Measurements from ENCODE around the gene GREB1.

Gene GREB1, protein sequence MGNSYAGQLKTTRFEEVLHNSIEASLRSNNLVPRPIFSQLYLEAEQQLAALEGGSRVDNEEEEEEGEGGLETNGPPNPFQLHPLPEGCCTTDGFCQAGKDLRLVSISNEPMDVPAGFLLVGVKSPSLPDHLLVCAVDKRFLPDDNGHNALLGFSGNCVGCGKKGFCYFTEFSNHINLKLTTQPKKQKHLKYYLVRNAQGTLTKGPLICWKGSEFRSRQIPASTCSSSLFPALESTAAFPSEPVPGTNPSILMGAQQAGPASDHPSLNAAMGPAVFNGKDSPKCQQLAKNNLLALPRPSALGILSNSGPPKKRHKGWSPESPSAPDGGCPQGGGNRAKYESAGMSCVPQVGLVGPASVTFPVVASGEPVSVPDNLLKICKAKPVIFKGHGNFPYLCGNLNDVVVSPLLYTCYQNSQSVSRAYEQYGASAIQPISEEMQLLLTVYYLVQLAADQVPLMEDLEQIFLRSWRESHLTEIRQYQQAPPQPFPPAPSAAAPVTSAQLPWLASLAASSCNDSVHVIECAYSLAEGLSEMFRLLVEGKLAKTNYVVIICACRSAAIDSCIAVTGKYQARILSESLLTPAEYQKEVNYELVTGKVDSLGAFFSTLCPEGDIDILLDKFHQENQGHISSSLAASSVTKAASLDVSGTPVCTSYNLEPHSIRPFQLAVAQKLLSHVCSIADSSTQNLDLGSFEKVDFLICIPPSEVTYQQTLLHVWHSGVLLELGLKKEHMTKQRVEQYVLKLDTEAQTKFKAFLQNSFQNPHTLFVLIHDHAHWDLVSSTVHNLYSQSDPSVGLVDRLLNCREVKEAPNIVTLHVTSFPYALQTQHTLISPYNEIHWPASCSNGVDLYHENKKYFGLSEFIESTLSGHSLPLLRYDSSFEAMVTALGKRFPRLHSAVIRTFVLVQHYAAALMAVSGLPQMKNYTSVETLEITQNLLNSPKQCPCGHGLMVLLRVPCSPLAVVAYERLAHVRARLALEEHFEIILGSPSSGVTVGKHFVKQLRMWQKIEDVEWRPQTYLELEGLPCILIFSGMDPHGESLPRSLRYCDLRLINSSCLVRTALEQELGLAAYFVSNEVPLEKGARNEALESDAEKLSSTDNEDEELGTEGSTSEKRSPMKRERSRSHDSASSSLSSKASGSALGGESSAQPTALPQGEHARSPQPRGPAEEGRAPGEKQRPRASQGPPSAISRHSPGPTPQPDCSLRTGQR (N-terminal part only)

DNA sequence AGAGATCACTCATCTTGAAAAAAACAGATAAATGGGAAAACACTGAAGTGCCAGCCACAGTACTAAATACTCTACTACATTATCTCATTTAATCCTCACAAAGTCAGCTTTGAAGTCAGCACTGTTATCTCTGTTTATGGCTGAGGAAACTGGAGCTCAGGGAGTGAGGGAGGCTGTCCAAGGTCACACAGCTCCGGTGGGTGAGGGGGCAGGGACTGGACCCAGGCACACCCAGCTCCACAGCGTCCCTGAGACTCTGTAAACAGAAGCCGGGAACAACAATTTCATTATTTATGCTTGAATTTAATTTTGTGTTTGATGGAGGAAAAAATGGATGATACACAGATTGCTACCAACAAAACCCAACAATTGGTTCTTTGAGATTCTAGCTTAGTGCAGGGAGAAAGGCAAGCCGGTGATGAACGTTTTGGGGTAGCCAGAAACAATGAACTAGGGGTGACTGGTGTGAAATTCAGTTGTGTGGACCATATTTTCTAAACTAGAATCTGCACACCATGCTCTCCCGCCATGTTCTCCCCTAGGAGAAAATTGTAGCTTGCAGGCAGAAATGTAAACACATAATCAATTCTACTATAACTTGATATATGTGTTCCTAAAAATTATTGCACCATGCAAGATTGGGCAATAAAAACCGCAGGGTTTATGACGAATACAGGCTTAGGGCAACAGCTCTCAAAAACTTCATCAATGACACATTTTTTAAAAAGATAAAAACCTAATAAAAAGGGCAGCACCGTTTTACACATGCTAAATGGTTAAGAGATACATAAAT lies at the start of gene GREB1:
TSS of gene GREB1 (plus strand) at position 768 of the 793 bp plus-strand sequence. CDS start 22,570 bp downstream, outside the sequence.
- H3K79me2 ChIP-seq = no peaks in the 10 kb centered on the region
- no peaks in the 10 kb centered on the region for H3K9me3 ChIP-seq (ENCODE audit: control insufficient read depth, low read length)
- no peak within 1 kb of the TSS for H2AFZ ChIP-seq
- H3K27me3 ChIP-seq (ENCODE audit: control insufficient read depth, insufficient read depth, low read length) = no peaks in the 10 kb centered on the region
- TF ChIP-seq, protein P1, sequence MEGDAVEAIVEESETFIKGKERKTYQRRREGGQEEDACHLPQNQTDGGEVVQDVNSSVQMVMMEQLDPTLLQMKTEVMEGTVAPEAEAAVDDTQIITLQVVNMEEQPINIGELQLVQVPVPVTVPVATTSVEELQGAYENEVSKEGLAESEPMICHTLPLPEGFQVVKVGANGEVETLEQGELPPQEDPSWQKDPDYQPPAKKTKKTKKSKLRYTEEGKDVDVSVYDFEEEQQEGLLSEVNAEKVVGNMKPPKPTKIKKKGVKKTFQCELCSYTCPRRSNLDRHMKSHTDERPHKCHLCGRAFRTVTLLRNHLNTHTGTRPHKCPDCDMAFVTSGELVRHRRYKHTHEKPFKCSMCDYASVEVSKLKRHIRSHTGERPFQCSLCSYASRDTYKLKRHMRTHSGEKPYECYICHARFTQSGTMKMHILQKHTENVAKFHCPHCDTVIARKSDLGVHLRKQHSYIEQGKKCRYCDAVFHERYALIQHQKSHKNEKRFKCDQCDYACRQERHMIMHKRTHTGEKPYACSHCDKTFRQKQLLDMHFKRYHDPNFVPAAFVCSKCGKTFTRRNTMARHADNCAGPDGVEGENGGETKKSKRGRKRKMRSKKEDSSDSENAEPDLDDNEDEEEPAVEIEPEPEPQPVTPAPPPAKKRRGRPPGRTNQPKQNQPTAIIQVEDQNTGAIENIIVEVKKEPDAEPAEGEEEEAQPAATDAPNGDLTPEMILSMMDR (IDR thresholded peaks at IDR 0.05) = no peak
- H3K4me2 ChIP-seq (ENCODE audit: low read length) = no peak within 1 kb of the TSS
- no peaks in the 10 kb centered on the region for H3K4me1 ChIP-seq
- no peaks in the 10 kb centered on the region for H3K36me3 ChIP-seq (ENCODE audit: control insufficient read depth, insufficient read depth, low read length)
- H3K4me3 ChIP-seq (ENCODE audit: low read depth, low read length) = no peak within 1 kb of the TSS
- no peak within 1 kb of the TSS for H3K9ac ChIP-seq
- H3K27ac ChIP-seq = no peak within 1 kb of the TSS

DNA sequence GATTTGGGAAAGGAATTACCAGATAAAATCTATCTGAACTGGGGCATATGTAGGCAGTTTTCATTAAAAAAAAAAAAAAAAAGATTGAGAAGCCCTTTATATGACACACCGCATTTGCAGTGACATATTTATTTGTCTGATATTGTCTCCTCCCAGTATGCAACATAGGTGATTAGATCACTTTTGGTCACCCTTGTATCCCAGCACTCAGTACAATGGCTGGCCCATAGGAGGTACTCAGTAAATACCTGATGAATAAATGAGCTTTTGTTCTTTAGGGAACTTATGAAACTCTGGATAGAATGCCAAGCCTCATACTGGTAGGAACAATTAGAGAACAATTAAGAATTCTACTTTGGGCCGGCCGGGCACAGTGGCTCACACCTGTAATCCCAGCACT lies 45.0 kb upstream of the GREB1 start:
- Histone ChIP-seq H2AFZ (no peak overlapping the region), H3K4me2 (ENCODE audit: low read length) (no peak overlapping the region), H3K79me2 (no peaks in the 10 kb centered on the region), H3K36me3 (ENCODE audit: control insufficient read depth, insufficient read depth, low read length) (no peaks in the 10 kb centered on the region), H3K4me1 (no peaks in the 10 kb centered on the region), H3K27me3 (ENCODE audit: control insufficient read depth, insufficient read depth, low read length) (no peaks in the 10 kb centered on the region), H3K4me3 (ENCODE audit: low read depth, low read length) (no peak overlapping the region), H3K9me3 (ENCODE audit: control insufficient read depth, low read length) (no peaks in the 10 kb centered on the region), H3K9ac (no peak overlapping the region), H3K27ac (no peak overlapping the region)
- TF ChIP-seq, protein P1 (IDR thresholded peaks at IDR 0.05) = no peak

DNA sequence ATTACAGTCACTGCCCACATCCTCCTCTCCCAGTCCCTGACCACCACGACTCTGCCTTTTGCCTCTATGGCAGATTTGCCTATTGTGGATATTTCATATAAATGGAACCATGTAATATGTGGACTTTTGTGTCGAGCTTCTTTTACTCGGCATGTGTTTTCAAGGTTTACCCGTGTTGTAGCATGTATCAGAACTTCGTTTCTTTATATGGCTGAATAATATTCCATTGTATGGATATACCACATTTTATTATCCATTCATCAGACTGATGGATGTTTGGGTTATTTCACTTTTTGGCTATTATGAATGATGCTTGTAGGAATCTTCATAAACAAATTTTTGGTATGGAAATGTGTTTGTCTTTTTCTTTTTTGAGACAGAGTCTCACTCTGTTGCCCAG lies 43.7 kb upstream of the GREB1 start:
- no peak overlapping the region for H3K4me3 ChIP-seq (ENCODE audit: low read depth, low read length)
- H3K9me3 ChIP-seq (ENCODE audit: control insufficient read depth, low read length) = no peaks in the 10 kb centered on the region

More for the DNA sequence above, 43.7 kb upstream of the GREB1 start:
- Histone ChIP-seq H3K4me2 (ENCODE audit: low read length) (no peak overlapping the region), H3K9ac (no peak overlapping the region), H3K27me3 (ENCODE audit: control insufficient read depth, insufficient read depth, low read length) (no peaks in the 10 kb centered on the region), H3K79me2 (no peaks in the 10 kb centered on the region), H3K36me3 (ENCODE audit: control insufficient read depth, insufficient read depth, low read length) (no peaks in the 10 kb centered on the region), H3K4me1 (no peaks in the 10 kb centered on the region), H3K27ac (no peak overlapping the region), H2AFZ (no peak overlapping the region)
- TF ChIP-seq, protein P1 (IDR thresholded peaks at IDR 0.05) = no peak
